H1 (cell line): ENCODE measurements around the gene GRXCR1. TPM values are rescaled to one million over a fixed set of nuclear protein-coding genes. Genes with fewer than 3 reads are reported as not detected.

Experiments used
- CTCF ChIA-PET: fragments of 300-600 bp; sonication (Branson Sonifier 250); formaldehyde crosslinking; loops from one replicate; lab custom pipeline; 2021; ENCODE audit not compliant: partially characterized antibody; lab: Charles Lee
- POLR2A ChIA-PET: fragments of 300-600 bp; sonication (Branson Sonifier 250); formaldehyde crosslinking; loops from one replicate; lab custom pipeline; 2021; ENCODE audit warnings: inconsistent platforms; ENCODE audit not compliant: partially characterized antibody; lab: Charles Lee
- DNase-seq, 2 experiments: peaks; one replicate each; pipeline versions ENCODE4 v3.0.0 to v3.0.0-alpha.2; 2010 to 2022; ENCODE audit warnings: low spot score in 2 of 2, low read depth in 1 of 2, mixed read lengths in 1 of 2
- FAIRE-seq: peaks from 2 replicates; lab custom pipeline; 2011; peaks lifted over from hg19 to GRCh38; lab: Jason Lieb, UNC
- H2AFZ ChIP-seq: 2 replicates; pipeline ENCODE4 v1.8.1; 2012; ENCODE audit warnings: low read length, inconsistent platforms
- H2AK5ac ChIP-seq: 2 replicates; pipeline ENCODE4 v1.6.1; 2013; ENCODE audit warnings: low read depth, low read length
- H2BK120ac ChIP-seq: replicated peaks from 2 replicates; pipeline ENCODE3; 2013; ENCODE audit warnings: low read depth, low read length, inconsistent platforms
- H2BK12ac ChIP-seq: 2 replicates; pipeline ENCODE4 v1.6.1; 2013; ENCODE audit warnings: low read depth, low read length
- H2BK15ac ChIP-seq: 2 replicates; pipeline ENCODE4 v1.6.1; 2013; ENCODE audit warnings: low read length
- H2BK20ac ChIP-seq: 2 replicates; pipeline ENCODE4 v1.6.1; 2013; ENCODE audit warnings: low read length
- H2BK5ac ChIP-seq: 2 replicates; pipeline ENCODE4 v1.6.1; 2013; ENCODE audit warnings: low read depth, low read length
- H3K14ac ChIP-seq: 2 replicates; pipeline ENCODE4 v1.6.1; 2013; ENCODE audit warnings: inconsistent platforms; ENCODE audit not compliant: insufficient read length
- H3K18ac ChIP-seq: 2 replicates; pipeline ENCODE4 v1.6.1; 2013; ENCODE audit warnings: low read length; ENCODE audit errors: extremely low read depth
- H3K23ac ChIP-seq: 2 replicates; pipeline ENCODE4 v1.6.1; 2013; ENCODE audit warnings: inconsistent platforms; ENCODE audit not compliant: insufficient read length
- H3K23me2 ChIP-seq: 2 replicates; pipeline ENCODE4 v1.6.1; 2013; ENCODE audit warnings: low read depth, low read length
- H3K27ac ChIP-seq: 2 replicates; pipeline ENCODE4 v1.6.1; 2011; ENCODE audit warnings: low read depth, low read length, inconsistent platforms
- H3K27me3 ChIP-seq, 4 experiments: replicated peaks in 1 of 4; 1 replicate in 1 of 4; 2 replicates in 3 of 4; pipeline versions ENCODE4 v1.6.1 to v1.8.1; 2011 to 2013; ENCODE audit warnings: low read length in 3 of 4, mild to moderate bottlenecking in 3 of 4, inconsistent platforms in 2 of 4, mixed read lengths in 2 of 4, moderate library complexity in 1 of 4; ENCODE audit not compliant: control insufficient read depth in 3 of 4, insufficient read depth in 3 of 4; ENCODE audit errors: extremely low read depth in 1 of 4
- H3K36me3 ChIP-seq, 4 experiments: 2 replicates each; pipeline versions ENCODE4 v1.6.1 to v1.8.1; 2011 to 2013; ENCODE audit warnings: mild to moderate bottlenecking in 4 of 4, low read length in 3 of 4, moderate library complexity in 2 of 4, control low read depth in 1 of 4, inconsistent platforms in 1 of 4; ENCODE audit not compliant: insufficient read depth in 4 of 4, control insufficient read depth in 2 of 4
- H3K4ac ChIP-seq: replicated peaks from 2 replicates; pipeline ENCODE3; 2013; ENCODE audit warnings: low read length, low read depth, mixed read lengths, inconsistent platforms; ENCODE audit not compliant: insufficient read length
- H3K4me1 ChIP-seq, 4 experiments: replicated peaks in 1 of 4; 1 replicate in 1 of 4; 2 replicates in 3 of 4; pipeline versions ENCODE4 v1.6.1 to v1.8.1; 2011 to 2013; ENCODE audit warnings: low read length in 3 of 4, inconsistent platforms in 2 of 4, mixed read lengths in 1 of 4; ENCODE audit not compliant: insufficient read depth in 4 of 4, control insufficient read depth in 3 of 4
- H3K4me2 ChIP-seq, 2 experiments: 2 replicates each; pipeline versions ENCODE4 v1.6.1 to v1.8.1; 2011 to 2013; ENCODE audit warnings: low read depth in 2 of 2, low read length in 2 of 2, control low read depth in 1 of 2, inconsistent platforms in 1 of 2, mild to moderate bottlenecking in 1 of 2; ENCODE audit not compliant: insufficient read depth in 1 of 2
- H3K4me3 ChIP-seq, 4 experiments: fragments of 200-600, 300-600 bp in 1 of 4; sonication (generic), shearing (Covaris generic), sonication (Bioruptor Twin) in 1 of 4; 2 replicates each; pipeline versions ENCODE4 v1.5.1 to v1.8.1; 2011 to 2016; ENCODE audit warnings: low read length in 4 of 4, low read depth in 3 of 4, control low read depth in 2 of 4, inconsistent platforms in 2 of 4, mild to moderate bottlenecking in 2 of 4, mixed read lengths in 1 of 4, moderate library complexity in 1 of 4; ENCODE audit not compliant: insufficient read depth in 2 of 4; ENCODE audit errors: extremely low read depth in 1 of 4
- H3K56ac ChIP-seq: replicated peaks from 2 replicates; pipeline ENCODE3; 2013; ENCODE audit warnings: low read depth, mild to moderate bottlenecking, mixed read lengths, low read length, inconsistent platforms; ENCODE audit not compliant: insufficient read length
- H3K79me1 ChIP-seq: 2 replicates; pipeline ENCODE4 v1.6.1; 2013; ENCODE audit warnings: low read depth, low read length, control low read depth
- H3K79me2 ChIP-seq, 2 experiments: 2 replicates each; pipeline versions ENCODE4 v1.6.1 to v1.8.1; 2012 to 2013; ENCODE audit warnings: low read length in 2 of 2, mild to moderate bottlenecking in 2 of 2, inconsistent platforms in 1 of 2; ENCODE audit not compliant: insufficient read depth in 2 of 2, control insufficient read depth in 1 of 2
- H3K9ac ChIP-seq, 4 experiments: replicated peaks in 1 of 4; 1 replicate in 1 of 4; 2 replicates in 3 of 4; pipeline versions ENCODE4 v1.6.1 to v1.8.1; 2011 to 2013; ENCODE audit warnings: low read depth in 3 of 4, low read length in 3 of 4, control low read depth in 2 of 4, mild to moderate bottlenecking in 2 of 4, moderate library complexity in 2 of 4, inconsistent platforms in 1 of 4; ENCODE audit errors: extremely low read depth in 1 of 4
- H3K9me3 ChIP-seq, 2 experiments: 2 replicates each; pipeline versions ENCODE4 v1.6.1 to v1.8.1; 2012 to 2013; ENCODE audit warnings: mild to moderate bottlenecking in 2 of 2, moderate library complexity in 2 of 2, control low read depth in 1 of 2, inconsistent platforms in 1 of 2, low read depth in 1 of 2, low read length in 1 of 2, mixed read lengths in 1 of 2; ENCODE audit not compliant: insufficient read depth in 2 of 2
- H4K20me1 ChIP-seq, 2 experiments: replicated peaks in 1 of 2; 2 replicates each; pipeline versions ENCODE3 to v1.8.1; 2011 to 2013; ENCODE audit warnings: inconsistent platforms in 2 of 2, low read length in 2 of 2, mild to moderate bottlenecking in 1 of 2; ENCODE audit not compliant: insufficient read depth in 2 of 2, control insufficient read depth in 1 of 2
- H4K5ac ChIP-seq: 2 replicates; pipeline ENCODE4 v1.6.1; 2013; ENCODE audit warnings: low read length, low read depth, mixed read lengths, inconsistent platforms; ENCODE audit not compliant: insufficient read length
- H4K8ac ChIP-seq: 2 replicates; pipeline ENCODE4 v1.8.0; 2013; ENCODE audit warnings: mild to moderate bottlenecking, moderate library complexity, low read length, inconsistent platforms; ENCODE audit not compliant: insufficient read depth; ENCODE audit errors: extremely low read depth
- H4K91ac ChIP-seq: replicated peaks from 2 replicates; pipeline ENCODE3; 2013; ENCODE audit warnings: low read length, mixed read lengths, inconsistent platforms; ENCODE audit not compliant: insufficient read length
- ATF3 ChIP-seq: IDR thresholded peaks from 2 replicates; pipeline ENCODE4 v1.6.1; 2011; ENCODE audit warnings: low read depth, mild to moderate bottlenecking, low read length; ENCODE audit not compliant: insufficient read depth
- BRCA1 ChIP-seq: IDR thresholded peaks from 2 replicates; pipeline ENCODE4 v1.6.1; 2012; ENCODE audit warnings: low read depth, low read length, improper control_type of control experiment
- CBX8 ChIP-seq: fragments of 300-800, 300-1000 bp; sonication (generic); IDR thresholded peaks from 2 replicates; pipeline ENCODE4 v1.7.1; 2016; ENCODE audit warnings: low read depth, low read length, borderline replicate concordance
- EGR1 ChIP-seq: IDR thresholded peaks from 2 replicates; pipeline ENCODE4 v1.6.1; 2011; ENCODE audit warnings: low read depth, low read length, borderline replicate concordance
- KDM4A ChIP-seq: IDR thresholded peaks from one replicate; pipeline ENCODE4 v1.7.1; 2012; ENCODE audit warnings: low read depth, mild to moderate bottlenecking, moderate library complexity, low read length, inconsistent platforms; ENCODE audit not compliant: severe bottlenecking
- MAFK ChIP-seq: IDR thresholded peaks from 2 replicates; pipeline ENCODE4 v1.6.1; 2012; ENCODE audit warnings: low read depth, mild to moderate bottlenecking, improper control_type of control experiment, low read length
- POLR2A ChIP-seq, 2 experiments: IDR thresholded peaks; 1 replicate in 1 of 2; 2 replicates in 1 of 2; pipeline ENCODE4 v1.6.1; 2011; ENCODE audit warnings: low read depth in 2 of 2, low read length in 2 of 2, mild to moderate bottlenecking in 2 of 2; ENCODE audit errors: control extremely low read depth in 1 of 2
- POU5F1 ChIP-seq: IDR thresholded peaks from 2 replicates; pipeline ENCODE4 v1.6.1; 2011; ENCODE audit warnings: low read depth, mild to moderate bottlenecking, low read length, moderate library complexity
- SP2 ChIP-seq: IDR thresholded peaks from 2 replicates; pipeline ENCODE4 v1.6.1; 2012; ENCODE audit warnings: mild to moderate bottlenecking, low read length, inconsistent platforms
- TEAD4 ChIP-seq: IDR thresholded peaks from 2 replicates; pipeline ENCODE4 v1.6.1; 2012; ENCODE audit warnings: low read depth, low read length, inconsistent platforms, mixed read lengths
- polyA plus RNA-seq, 7 experiments: library from polyadenylated mRNA; depleted of rRNA in 3 of 7; stranded (reverse) in 5 of 7; unstranded in 2 of 7; fragments of >200 nt in 5 of 7; fragments of 200-250 nt in 2 of 7; gene quantifications; 1 replicate in 5 of 7; 2 replicates in 1 of 7; 4 replicates in 1 of 7; pipeline versions ENCODE4 v1.2.1 to v1.2.3, GENCODE V29; 2011 to 2013; ENCODE audit warnings: missing spikeins in 2 of 7, mixed read lengths in 2 of 7
- total RNA-seq: library from RNA; stranded (reverse); fragmentation: NEBNext Ultra II Directional; extraction: Animal tissue kit (Norgen Biotek cat#: 25700); gene quantifications from 2 replicates; pipeline ENCODE4 v1.2.1, GENCODE V29; 2021

The GRXCR1 gene
- total and polyA plus RNA-seq, 2 of the 8 experiments (the other 6 are each of a cell fraction or from before 2014, with no cell fraction given): not detected

GRCh38 chr4:42895452-42895851, 2.9 kb downstream of the GRXCR1 start:
- Histone ChIP-seq H3K79me1 (no peaks in the 10 kb centered on the region), H4K5ac (no peak overlapping the region), H2BK20ac (no peak overlapping the region), H3K79me2 (no peaks in the 10 kb centered on the region), H3K4ac (no peak overlapping the region), H3K4me3 (no peak overlapping the region), H2AK5ac (no peak overlapping the region), H3K27ac (no peak overlapping the region), H3K23me2 (no peaks in the 10 kb centered on the region), H4K8ac (no peak overlapping the region), H3K23ac (no peak overlapping the region), H3K14ac (no peak overlapping the region), H2BK120ac (no peak overlapping the region), H3K56ac (no peak overlapping the region), H3K9ac (no peak overlapping the region), H3K4me2 (no peak overlapping the region), H4K20me1 (no peaks in the 10 kb centered on the region), H2BK5ac (no peak overlapping the region), H3K27me3 (no peaks in the 10 kb centered on the region), H3K18ac (no peak overlapping the region), H3K9me3 (no peaks in the 10 kb centered on the region), H3K4me1 (no peaks in the 10 kb centered on the region), H3K36me3 (no peaks in the 10 kb centered on the region), H2AFZ (no peak overlapping the region), H2BK12ac (no peak overlapping the region), H4K91ac (no peak overlapping the region), H2BK15ac (no peak overlapping the region)
- TF ChIP-seq CBX8 (no peak), TEAD4 (no peak), KDM4A (no peak), MAFK (no peak), ATF3 (no peak), SP2 (no peak), POLR2A (IDR thresholded peaks at IDR 0.05; ENCODE audit: control extremely low read depth in 1 of 2, low read depth in 2 of 2, low read length in 2 of 2) (no peak), EGR1 (no peak), POU5F1 (no peak), BRCA1 (no peak)
- CTCF ChIA-PET: no interaction called here
- DNase-seq (no peak), FAIRE-seq (no peak)
- POLR2A ChIA-PET: no interaction called here
